ENCODE results near the gene FOXN3.

The FOXN3 gene

GRCh38 chr14:89249065-89249695 is 167.9 kb downstream of the FOXN3 start:
- DNase-seq (ENCODE audit: low read depth), result no peak

- no peak for DNase-seq (ENCODE audit: low read depth)
Observed at GRCh38 chr14:89248411-89249064, 168.5 kb downstream of the FOXN3 start.

- no peak for DNase-seq (ENCODE audit: low read depth)
Observed at GRCh38 chr14:89247457-89248122, 169.4 kb downstream of the FOXN3 start.

GRCh38 chr14:89246290-89246689 is 170.7 kb downstream of the FOXN3 start:
- DNase-seq (ENCODE audit: low read depth), result no peak

- DNase-seq (ENCODE audit: low read depth), result no peak
Observed at GRCh38 chr14:89245802-89246201, 171.2 kb downstream of the FOXN3 start.

DNA sequence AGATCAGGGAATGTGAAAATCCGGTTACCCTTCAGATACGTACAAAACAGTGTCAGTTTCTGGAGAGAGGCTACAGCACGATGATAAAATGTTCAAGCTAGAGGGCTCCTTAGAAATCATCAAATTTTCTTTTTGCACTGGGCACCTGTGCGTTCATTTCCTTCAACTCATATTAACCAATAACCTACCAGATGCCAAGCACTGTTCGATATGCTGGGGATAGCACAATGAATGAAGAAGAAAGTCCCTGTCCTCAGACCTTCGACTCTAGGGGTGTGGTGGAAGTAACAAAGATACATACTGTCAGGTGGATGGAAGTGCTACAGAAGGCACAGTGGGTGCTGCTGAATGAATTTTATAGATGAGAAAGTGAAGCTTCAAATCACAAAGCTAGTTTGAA is 172.3 kb downstream of the FOXN3 start:
- no peak for DNase-seq (ENCODE audit: low read depth)

- DNase-seq (ENCODE audit: low read depth), result no peak
Observed at GRCh38 chr14:89243741-89244140, 173.3 kb downstream of the FOXN3 start.

GRCh38 chr14:89243286-89243685 is 173.7 kb downstream of the FOXN3 start:
- no peak for DNase-seq (ENCODE audit: low read depth)

DNA sequence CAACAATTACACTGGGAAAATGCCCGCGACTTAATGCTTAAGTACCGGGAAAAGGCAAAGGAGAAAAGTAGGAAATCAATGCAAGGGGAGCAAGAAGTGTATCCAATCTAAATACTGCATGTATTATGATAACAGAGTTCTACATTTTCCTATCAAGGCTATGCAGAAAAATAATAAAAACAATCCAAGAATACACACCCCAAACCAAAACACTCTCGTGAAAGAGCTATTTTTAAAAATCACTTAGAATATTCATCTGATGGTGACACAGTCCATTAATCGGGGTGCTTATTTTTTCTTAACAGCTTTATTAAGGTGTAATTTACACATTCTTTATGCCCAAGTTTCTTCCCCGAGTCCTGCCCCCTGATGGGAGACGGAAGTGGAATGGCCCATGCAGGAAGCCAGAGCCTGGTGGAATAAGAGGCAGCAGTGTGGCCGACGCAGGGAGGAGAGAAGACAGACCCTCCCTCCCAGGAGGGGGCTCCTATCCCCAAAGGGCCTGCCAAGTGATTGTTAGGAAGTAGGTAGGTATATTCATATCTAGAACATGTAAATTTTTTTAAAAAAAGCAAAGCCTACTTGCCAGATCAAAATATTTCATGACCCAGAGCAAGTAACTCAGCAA is 174.3 kb downstream of the FOXN3 start:
- no peak for DNase-seq (ENCODE audit: low read depth)

DNA sequence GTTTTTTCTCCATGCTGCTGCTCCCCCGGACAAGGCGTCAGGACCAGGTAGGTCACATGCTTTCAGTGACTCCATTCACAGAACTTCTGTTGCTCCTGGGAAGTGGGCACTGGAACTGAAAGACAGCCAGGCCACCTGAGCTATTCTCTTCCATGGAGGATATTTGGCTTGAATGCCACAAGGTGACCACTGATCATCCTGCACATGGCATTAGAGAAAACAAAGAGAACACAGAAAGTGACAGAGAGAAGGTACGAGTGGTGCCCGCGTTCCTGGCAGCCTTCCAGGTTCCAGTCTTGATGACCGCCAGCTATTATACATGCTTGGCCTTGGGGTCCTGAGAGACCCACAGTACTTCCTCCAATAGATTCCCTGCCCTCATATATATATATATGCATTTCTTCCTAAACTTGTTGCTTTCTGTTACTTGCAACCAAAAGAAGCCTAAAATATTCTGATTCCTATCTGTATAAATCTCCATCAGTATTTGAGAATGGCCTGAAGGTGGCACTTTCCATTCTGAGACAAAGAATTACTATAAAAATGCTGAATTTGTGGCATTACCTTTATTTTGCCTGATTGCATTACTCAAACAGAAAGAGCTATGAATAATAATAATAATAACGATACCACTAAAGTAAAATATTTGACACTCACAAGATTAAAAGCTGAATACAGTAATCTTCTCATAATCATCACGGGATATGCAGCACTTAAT is 174.9 kb downstream of the FOXN3 start:
- DNase-seq (ENCODE audit: low read depth), result no peak

DNA sequence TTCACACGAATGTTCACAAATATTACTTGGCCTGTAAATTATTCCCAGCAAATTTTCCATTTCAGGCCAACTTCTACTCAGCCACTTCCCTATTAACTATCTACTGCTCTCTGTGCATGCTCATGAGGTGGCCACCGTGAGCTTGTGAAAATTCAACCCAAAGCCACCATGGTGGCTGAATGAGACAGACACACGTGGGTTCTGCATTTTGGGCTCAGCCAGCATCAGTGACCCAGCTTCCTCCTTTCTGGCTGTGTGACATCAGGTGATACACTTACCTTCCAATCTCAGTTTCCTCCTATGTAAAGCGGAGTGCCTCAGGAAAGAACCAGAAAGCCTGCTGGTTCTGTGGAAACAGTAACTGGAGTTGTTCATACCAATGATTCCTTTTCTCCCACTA is 175.8 kb downstream of the FOXN3 start:
- DNase-seq (ENCODE audit: low read depth), result no peak

DNA sequence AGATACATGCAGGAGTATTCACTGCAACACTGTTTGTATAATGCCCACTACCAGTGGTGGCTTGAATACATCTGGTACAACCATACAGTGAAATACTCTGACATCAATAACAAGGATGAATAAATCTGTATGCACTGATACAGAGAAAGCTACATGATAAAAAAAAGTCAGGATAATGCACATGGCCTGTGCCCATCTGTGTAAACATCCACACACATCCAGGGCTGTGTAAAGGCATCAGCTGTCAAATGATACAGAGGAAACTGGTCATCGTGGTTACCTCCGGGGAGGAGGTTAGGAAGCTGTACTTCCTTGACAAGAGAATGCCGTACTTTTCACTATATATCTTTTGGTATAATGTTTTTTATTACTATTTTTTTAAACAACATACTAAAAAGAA is 176.6 kb downstream of the FOXN3 start:
- DNase-seq (ENCODE audit: low read depth), result no peak

- no peak for DNase-seq (ENCODE audit: low read depth)
Observed at GRCh38 chr14:89239023-89239422, 178.0 kb downstream of the FOXN3 start.

GRCh38 chr14:89237921-89238529 is 179.0 kb downstream of the FOXN3 start:
- no peak for DNase-seq (ENCODE audit: low read depth)

DNA sequence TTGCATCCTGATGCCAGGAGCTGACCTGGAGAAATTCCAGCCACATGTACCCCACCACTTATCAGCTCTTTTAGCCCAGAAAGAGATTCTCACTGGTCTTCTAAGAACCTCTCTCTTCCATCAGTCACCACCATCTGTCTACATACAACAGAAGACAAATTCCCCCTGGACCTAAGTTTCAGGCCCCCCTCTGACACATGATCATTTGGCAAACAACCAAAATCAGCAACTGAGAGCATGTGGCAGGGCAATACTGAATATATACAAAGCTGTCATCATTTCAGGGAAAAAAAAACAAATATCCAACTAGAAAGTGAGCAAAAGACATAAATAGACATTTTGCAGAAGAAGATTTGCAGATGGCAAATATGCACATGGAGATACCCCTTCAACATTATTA is 180.2 kb downstream of the FOXN3 start:
- no peak for DNase-seq (ENCODE audit: low read depth)

GRCh38 chr14:89233184-89233583 is 183.8 kb downstream of the FOXN3 start:
- no peak for DNase-seq (ENCODE audit: low read depth)

- no peak for DNase-seq (ENCODE audit: low read depth)
Observed at GRCh38 chr14:89232265-89233070, 184.6 kb downstream of the FOXN3 start.

- DNase-seq (ENCODE audit: low read depth), result no peak
Observed at GRCh38 chr14:89231426-89232113, 185.5 kb downstream of the FOXN3 start.

- DNase-seq (ENCODE audit: low read depth), result no peak
Observed at GRCh38 chr14:89228921-89229639, 188.0 kb downstream of the FOXN3 start.

DNA sequence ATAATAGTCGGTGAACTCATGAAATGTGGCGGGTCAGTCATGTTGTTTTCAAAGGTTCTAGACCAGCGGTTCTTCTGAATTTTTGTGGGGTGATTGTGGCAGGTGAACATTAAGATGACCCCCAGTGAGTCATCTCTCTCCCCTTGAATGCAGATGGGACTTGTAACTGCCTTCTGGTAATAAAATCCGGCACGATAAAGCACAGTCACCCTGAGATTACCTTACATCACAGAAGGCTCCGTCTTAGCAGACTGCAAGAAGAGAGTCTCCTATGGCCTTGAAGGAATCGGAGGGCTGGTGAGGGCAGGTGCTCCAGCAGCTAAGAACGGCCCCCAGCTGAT is 189.6 kb downstream of the FOXN3 start:
- DNase-seq (ENCODE audit: low read depth), result no peak

All from activated T-cell treated with anti-CD3 and anti-CD28 coated beads for 48 hours (primary cell).